ENCODE measurements around the gene CFAP43. TPM values are rescaled to one million over a fixed set of nuclear protein-coding genes. Genes with fewer than 3 reads are reported as not detected.

Gene CFAP43
- total RNA-seq, 1 experiment from 2014 or later: 2.7 TPM

GRCh38 chr10:104170610-104171254, 61.4 kb downstream of the CFAP43 start:
- in situ Hi-C loops (cut with HindIII; ENCODE audit: low pct_unique_long_range_greater_than_20kb, low sequenced_read_pairs): no loop called here
- no peak for DNase-seq (ENCODE audit: low read depth)

DNA sequence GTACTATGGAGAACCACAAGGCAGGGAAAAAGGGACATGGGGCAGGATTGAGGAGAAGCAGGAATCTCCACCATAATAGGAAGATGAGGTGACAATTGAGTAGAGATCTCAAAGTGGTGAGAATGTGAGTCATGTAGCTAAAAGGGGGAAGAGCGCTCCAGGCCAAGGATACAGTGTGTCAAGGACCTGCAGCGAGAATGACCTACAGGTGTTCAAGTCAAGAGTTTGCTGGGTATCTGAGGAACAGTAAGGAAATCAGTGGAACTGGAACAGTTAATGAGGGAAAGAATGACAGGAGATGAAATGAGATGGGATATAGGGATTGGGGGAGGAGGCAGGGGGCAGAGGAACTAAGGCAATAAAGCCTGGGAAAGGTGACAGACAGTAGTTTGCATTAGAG, 76.6 kb downstream of the CFAP43 start:
- in situ Hi-C loops (cut with HindIII; ENCODE audit: low pct_unique_long_range_greater_than_20kb, low sequenced_read_pairs): no loop called here
- no peak for DNase-seq (ENCODE audit: low read depth)

- no peak for DNase-seq (ENCODE audit: low read depth)
- in situ Hi-C loops (cut with HindIII; ENCODE audit: low pct_unique_long_range_greater_than_20kb, low sequenced_read_pairs): no loop called here
These were observed 80.4 kb downstream of the CFAP43 start for GRCh38 chr10:104151737-104152136.

DNA sequence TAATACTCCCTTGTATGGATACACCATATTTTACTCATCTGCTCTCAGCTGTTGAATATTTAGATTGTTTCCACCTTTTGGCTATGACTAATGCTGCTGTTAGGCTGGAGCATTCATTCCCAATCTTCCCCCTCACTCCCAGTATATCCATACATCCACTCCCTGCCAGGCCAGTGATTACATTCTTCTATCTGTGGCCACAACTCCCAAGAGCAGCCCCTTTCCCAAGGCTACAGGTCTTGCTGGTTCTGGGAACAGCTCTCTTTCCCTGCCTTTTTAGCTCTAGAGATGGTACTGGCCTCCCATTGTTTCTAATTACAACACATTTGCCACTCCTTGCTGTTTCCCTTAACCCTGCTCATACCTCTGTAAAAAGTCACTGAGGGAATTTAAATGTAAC, 82.0 kb downstream of the CFAP43 start:
- in situ Hi-C loops (cut with HindIII; ENCODE audit: low pct_unique_long_range_greater_than_20kb, low sequenced_read_pairs): no loop called here
- no peak for DNase-seq (ENCODE audit: low read depth)

DNA sequence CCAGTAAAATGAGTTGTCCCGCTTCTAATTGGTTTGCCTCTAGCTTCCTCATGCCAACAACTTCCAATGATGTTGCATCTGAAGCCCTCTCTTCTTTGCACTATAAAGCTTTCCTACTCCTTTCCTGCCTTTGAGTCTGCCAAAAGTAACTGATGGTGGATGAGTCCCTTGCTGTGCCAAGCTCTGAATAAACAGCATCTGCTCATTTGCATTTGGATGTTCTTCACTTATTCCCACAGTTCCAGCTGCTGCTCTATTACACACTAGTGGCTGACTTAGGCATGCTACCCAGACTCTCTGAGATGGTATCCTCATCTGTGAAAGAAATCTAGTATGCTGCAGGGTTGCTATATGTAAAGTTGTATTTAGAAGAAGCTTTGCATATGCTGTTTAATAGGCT, 85.3 kb downstream of the CFAP43 start:
- DNase-seq (ENCODE audit: low read depth): no peak
- in situ Hi-C loops (cut with HindIII; ENCODE audit: low pct_unique_long_range_greater_than_20kb, low sequenced_read_pairs): no loop called here

- DNase-seq (ENCODE audit: low read depth): no peak
- in situ Hi-C loops (cut with HindIII; ENCODE audit: low pct_unique_long_range_greater_than_20kb, low sequenced_read_pairs): no loop called here
These were observed 87.2 kb downstream of the CFAP43 start for GRCh38 chr10:104144931-104145330.

DNA sequence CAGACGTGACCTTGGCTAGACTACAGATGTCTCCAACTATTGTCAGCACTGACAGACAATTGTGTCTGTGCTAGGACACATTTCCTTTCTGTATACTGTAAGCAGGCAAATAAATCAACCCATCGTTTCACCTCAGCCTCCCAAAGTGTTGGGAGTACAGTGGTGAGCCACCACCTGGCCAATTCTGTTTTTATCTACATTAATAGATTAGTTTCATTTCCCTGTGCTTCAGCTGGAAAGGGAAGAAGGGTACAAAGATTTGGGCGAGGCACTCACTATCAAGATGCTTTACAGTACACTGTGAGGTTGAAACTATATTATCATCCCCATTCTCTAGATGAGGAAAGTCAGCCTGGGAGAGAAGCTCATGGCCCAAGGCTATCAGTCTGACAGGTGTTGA, 88.3 kb downstream of the CFAP43 start:
- in situ Hi-C loops (cut with HindIII; ENCODE audit: low pct_unique_long_range_greater_than_20kb, low sequenced_read_pairs): no loop called here
- no peak for DNase-seq (ENCODE audit: low read depth)

- no peak for DNase-seq (ENCODE audit: low read depth)
- in situ Hi-C loops (cut with HindIII; ENCODE audit: low pct_unique_long_range_greater_than_20kb, low sequenced_read_pairs): no loop called here
These were observed 90.1 kb downstream of the CFAP43 start for GRCh38 chr10:104142081-104142480.

GRCh38 chr10:104139221-104139620, 92.9 kb downstream of the CFAP43 start:
- in situ Hi-C loops (cut with HindIII; ENCODE audit: low pct_unique_long_range_greater_than_20kb, low sequenced_read_pairs): no loop called here
- no peak for DNase-seq (ENCODE audit: low read depth)

DNA sequence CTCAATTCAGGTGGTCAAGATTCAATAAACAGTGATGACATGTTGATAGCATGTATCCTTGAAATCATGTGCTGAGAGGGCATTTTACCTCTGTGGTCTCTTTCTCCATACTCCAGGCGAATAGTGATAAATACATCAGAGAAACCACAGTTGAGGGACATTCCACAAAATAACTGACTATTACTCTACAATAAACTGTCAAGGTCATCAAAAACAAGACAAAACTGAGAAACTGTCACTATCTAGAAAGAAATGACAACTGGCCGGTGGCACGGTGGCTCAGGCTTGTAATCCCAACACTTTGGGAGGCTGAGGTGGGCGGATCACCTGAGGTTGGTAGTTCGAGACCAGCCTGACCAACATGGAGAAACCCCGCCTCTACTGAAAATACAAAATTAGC, 94.0 kb downstream of the CFAP43 start:
- in situ Hi-C loops (cut with HindIII; ENCODE audit: low pct_unique_long_range_greater_than_20kb, low sequenced_read_pairs): no loop called here
- no peak for DNase-seq (ENCODE audit: low read depth)

DNA sequence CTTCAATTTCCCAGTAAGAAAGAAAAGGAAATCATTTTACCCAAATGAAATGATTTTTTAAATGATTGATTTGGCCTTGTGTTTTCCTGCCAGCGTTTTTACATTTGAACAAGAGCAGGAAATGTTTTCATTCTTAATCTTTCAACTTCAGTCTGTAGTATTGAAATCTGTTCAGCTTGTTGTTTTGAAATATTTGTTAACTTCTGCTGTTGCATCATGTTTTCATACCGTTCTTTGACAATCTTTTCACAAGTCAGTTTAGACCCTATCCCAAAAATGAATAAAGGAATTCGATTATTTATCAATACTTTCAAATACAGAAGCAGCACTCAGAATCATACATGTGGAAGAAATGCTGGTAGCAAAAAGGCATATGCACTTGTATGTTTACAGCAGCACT, 102.1 kb downstream of the CFAP43 start:
- DNase-seq (ENCODE audit: low read depth): no peak
- in situ Hi-C loops (cut with HindIII; ENCODE audit: low pct_unique_long_range_greater_than_20kb, low sequenced_read_pairs): no loop called here

DNA sequence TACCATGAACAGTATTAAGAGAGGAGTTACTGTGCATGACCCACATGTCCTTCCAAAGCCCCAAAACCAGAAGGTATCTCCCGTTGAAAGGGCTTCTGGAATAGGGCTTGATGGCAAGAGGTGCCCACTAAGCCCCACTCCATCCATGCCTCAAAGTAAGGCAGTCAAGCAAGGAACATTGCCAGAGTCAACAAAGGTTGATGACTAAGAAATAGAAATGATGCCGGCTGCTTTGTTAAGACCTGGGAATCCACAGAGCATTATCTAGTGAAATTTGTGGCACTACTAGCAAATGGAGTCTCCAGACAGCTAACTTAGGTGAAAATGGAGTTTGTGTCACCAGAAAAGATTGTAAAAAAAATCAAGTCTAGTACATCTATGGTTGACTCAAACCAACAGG, 104.0 kb downstream of the CFAP43 start:
- peak; percentile 38 for DNase-seq (ENCODE audit: low read depth)
- in situ Hi-C loops (cut with HindIII; ENCODE audit: low pct_unique_long_range_greater_than_20kb, low sequenced_read_pairs): no loop called here

GRCh38 chr10:104127411-104127810, 104.8 kb downstream of the CFAP43 start:
- in situ Hi-C loops (cut with HindIII; ENCODE audit: low pct_unique_long_range_greater_than_20kb, low sequenced_read_pairs): no loop called here

GRCh38 chr10:104123397-104123796, 108.8 kb downstream of the CFAP43 start:
- DNase-seq (ENCODE audit: low read depth): peak; percentile 29

More at GRCh38 chr10:104127411-104127810, 104.8 kb downstream of the CFAP43 start:
- DNase-seq (ENCODE audit: low read depth): peak; percentile 39

DNA sequence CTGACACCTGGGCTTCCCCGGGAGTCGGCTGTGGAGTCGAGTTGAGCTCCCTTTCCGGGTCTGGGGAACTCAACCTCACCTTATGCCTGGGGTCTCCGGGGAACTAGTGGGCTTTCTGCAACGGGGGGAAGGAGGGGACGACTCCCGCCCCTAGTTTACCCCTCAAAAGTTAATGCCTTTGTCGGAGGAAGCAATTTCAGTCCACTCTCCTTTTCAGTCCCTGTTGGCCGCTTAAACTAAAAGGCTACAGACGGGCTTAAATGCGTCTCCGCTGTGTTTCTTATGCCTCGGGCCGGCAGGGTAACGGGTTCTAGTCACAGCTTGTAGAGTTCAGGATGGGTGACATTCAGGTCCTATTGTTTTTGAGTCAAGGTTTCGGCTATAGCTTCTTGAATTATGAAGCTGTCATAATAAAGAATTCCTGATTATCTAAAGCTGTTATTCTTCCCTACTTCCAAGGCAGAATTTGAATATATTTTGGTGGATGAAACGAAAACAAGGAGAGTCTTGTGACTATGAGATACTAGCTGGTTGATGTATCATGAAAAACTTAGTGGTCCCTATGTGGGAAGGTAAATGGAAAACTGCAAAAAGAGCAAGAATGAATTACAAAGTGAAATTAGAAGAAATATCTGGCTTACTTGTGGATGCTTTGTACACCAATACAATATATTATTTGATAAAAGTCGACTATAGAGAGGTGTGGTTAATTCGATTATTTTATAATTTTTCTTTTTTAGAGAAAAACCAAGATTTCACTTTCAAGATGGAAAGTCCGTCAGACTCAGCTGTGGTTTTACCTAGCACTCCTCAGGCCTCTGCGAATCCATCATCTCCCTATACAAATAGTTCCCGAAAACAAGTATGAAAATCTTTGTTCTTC, 109.7 kb downstream of the CFAP43 start:
- in situ Hi-C loops (cut with HindIII; ENCODE audit: low pct_unique_long_range_greater_than_20kb, low sequenced_read_pairs): no loop called here
- DNase-seq (ENCODE audit: low read depth): no peak

More at GRCh38 chr10:104123397-104123796, 108.8 kb downstream of the CFAP43 start:
- in situ Hi-C loops (cut with HindIII; ENCODE audit: low pct_unique_long_range_greater_than_20kb, low sequenced_read_pairs): no loop called here

- in situ Hi-C loops (cut with HindIII; ENCODE audit: low pct_unique_long_range_greater_than_20kb, low sequenced_read_pairs): no loop called here
- DNase-seq (ENCODE audit: low read depth): peak; percentile 100
These were observed 110.5 kb downstream of the CFAP43 start, which contains the start of gene SFR1 for GRCh38 chr10:104121485-104122224. Gene SFR1, plus strand, starts transcription at chr10:104122171. Its CDS starts 13 bp downstream, at chr10:104122184.

GRCh38 chr10:104120903-104121484, 111.2 kb downstream of the CFAP43 start:
- peak; percentile 90 for DNase-seq (ENCODE audit: low read depth)
- in situ Hi-C loops (cut with HindIII; ENCODE audit: low pct_unique_long_range_greater_than_20kb, low sequenced_read_pairs): no loop called here

- no peak for DNase-seq (ENCODE audit: low read depth)
- in situ Hi-C loops (cut with HindIII; ENCODE audit: low pct_unique_long_range_greater_than_20kb, low sequenced_read_pairs): no loop called here
These were observed 111.7 kb downstream of the CFAP43 start for GRCh38 chr10:104120512-104120902.

Measured in Caki2 (cell line).